Hematopoietic multipotent progenitor cell treated with erythropoietin and hydrocortisone succinate and interleukin-3 and kit ligand, for 4 days (in vitro differentiated cells): ENCODE measurements around the gene CHST6.
"Not testable (repeated sequence)": the region's sequence is repeated elsewhere in the genome, so short reads cannot be mapped to it uniquely, and the experiment has no call there.

Source experiments
- DNase-seq: peaks from one replicate; pipeline ENCODE4 v3.0.0-alpha.2; 2015

The CHST6 gene

GRCh38 chr16:75472908-75473877, 22.0 kb downstream of the CHST6 start:
- no peak for DNase-seq

DNA sequence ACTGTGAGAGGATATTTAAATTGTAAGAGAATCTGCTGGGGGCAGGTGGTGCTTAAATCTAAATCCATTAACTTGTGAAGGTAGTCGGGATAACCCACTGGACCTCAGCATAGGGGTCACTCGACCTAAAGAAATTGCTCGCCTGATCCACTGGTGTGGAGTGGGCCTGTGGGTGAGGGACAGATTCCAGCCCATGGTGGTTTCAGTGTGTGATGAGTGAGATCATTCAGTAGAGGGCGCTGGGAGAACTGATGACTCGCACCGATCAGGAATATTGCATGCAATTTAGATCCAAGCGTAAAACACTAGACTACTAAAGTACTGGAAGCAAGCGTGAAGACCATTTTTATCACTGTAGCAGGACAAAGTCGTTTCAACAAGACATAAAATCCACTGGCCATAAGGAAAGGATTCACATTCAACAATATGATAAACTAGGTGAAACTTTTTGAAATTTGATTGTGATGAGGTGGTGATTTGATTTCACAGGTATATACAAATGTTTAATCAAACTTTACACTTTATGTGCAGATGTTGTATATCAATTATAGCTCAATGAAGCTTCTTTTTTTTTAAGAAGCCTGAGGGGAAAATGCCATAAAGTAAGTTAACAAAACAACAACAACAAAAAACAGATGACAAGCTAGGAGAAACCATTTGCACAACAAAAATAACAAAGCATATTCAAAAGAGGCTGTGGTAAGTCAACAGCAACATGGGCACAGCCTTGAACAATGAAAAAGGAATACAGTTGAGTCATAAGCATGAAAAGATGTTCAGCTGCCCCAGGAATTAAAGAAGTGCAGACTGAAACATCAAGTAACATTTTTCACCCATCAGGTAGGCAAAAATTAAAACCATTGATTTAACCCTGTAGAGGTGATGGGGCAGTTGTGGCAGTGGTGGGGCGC, 23.3 kb downstream of the CHST6 start:
- DNase-seq = peak; percentile 80

DNA sequence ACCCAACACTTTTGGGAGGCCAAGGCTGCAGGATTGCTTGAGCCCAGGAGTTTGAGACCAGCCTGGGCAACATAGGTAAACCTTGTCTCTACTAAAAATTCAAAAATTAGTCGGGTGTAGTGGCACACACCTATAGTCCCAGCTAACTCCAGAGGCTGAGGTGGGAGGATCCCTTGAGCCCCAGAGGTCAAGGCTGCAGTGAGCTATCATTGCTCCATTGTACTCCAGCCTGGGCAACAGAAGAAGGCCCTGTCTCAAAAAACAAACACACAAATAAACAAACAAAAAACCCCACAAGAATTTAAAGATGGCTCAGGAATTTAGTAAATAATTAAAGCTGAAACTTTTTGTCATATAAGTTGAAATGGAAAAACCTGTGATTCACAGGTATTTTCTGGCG, 28.5 kb downstream of the CHST6 start:
- DNase-seq = no peak

DNA sequence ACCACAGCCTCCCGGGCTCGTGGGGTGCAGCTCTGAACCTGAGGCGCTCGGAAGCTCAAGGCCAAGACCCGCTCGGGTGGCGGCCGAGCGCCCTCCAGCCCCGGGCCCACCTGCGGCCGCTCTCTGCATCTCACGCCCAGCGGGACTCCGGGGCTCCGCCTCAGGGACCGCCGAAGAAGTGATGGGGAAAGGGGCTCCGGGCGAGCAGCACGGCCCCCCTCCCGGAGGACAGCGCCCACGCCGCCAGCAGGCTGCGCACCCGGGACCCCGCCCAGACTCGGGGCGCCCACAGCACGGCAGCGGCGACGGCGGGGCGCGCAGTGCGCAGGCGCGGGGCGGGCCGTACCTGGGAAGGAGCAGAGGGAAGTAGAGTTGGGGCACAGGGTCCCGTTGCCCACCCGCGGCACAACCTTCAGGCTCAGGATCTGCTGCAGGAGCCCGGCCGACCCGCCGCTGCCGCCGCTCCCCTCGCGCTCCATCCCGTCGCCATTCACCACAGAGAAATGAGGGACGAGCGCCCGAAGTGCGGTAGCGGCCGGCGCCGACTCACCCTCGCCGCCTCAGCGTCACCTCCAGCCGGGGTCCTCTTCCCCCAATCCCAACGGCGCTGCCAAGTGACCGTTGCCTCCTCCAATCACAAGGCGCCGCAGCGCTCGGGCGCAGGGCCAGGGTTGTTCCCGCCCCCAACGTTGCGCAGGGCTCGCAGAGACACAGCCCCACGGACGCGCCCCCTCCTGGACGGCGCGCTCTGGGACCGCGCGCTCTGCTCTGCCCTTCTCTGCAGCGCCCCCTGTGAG, 30.9 kb downstream of the CHST6 start, which contains the start of gene TMEM170A:
Gene TMEM170A (minus strand): TSS at position 568 of the 797 bp plus-strand sequence. CDS start 89 bp downstream, at position 479.
- DNase-seq = peak; percentile 99

DNA sequence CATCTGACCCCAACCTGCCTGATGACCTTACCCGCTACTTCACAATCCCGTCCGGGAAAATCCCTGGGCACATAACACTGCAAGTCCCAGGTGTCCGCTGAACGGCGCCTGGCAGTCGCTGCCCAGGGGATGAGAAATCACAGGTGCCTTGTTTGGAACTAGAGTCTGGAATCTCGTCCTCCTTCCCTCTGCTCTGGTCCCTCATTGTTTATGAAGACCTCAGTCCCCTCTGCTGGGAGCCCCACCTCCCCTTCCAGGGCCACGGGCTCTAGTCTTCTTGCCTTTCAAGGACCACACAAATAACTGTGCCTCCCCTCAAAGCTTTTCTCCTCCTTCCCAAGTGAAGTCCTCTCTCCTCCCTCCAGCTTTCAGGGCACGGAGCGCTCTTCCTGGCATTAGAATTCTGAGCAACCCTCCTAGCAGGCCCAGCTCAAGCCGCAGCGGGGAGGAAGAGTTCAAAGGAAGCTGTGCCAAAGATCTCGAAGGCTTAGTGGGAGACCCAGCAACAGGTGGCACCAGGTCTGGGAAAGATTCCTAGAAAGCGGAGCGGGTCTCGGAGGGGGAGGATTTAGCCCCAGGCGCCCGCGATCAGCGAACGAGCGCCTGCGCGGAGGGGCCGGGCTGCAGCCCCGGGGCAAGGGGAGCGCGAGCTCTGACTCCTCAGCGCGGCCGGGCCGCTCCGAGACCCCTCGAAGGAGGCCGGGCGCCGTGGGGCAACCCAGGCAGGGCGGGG, 31.7 kb downstream of the CHST6 start:
- not testable (repeated sequence) for DNase-seq

DNA sequence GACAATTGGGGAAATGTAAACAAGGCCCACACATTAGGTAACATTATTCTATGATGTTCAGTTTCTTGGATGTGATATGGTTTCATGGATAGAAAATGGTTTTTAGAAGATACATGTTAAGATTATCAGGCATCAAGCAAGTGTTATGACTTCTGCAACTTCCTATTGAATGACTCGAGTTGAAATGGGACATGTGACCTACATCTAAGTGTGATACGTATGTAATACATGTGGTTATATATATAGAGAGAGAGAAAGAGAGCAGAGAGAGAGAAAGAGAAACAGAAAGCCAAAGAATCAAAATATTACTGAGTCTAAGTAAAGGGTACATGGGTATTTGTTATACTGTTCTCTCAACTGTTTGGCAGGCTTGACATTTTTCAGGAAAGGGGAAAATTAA, 32.4 kb downstream of the CHST6 start:
- peak; percentile 49 for DNase-seq

DNA sequence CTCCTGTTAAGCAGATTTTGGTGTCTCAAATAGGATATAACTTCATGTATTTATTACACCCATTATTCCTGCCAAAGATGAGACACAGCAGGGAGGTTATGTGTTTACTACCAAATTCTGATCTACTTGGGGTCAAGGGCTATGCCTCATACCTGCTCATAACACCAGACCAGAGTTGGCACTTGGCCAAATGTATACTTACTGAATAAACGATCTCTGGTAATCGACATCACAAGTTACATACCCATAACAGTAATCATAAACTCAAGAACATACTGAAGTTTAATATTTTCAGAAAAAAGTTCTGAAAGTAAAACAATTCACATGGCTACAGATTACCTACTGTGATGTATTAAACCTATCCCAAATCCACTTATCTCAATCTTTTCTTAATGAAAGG, 33.7 kb downstream of the CHST6 start:
- DNase-seq = no peak

- no peak for DNase-seq
Observed at GRCh38 chr16:75460446-75460845, 34.8 kb downstream of the CHST6 start.

DNA sequence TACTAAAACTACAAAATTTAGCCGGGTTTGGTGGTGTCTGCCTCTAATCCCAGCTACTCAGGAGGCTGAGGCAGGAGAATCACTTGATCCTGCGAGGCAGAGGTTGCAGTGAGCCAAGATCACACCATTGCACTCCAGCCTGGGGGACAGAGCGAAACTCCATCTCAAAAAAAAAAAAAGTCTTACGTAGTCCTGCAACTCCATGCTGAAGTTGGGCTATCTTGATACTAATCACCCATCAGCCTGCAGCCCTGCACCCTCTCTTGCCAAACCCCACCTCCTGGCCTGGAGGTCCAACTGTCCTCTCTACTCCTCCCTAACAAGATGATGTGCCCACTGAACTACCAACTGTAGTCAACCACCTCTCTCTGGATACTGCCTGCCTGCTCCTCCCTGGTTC, 35.5 kb downstream of the CHST6 start:
- peak; percentile 13 for DNase-seq

DNA sequence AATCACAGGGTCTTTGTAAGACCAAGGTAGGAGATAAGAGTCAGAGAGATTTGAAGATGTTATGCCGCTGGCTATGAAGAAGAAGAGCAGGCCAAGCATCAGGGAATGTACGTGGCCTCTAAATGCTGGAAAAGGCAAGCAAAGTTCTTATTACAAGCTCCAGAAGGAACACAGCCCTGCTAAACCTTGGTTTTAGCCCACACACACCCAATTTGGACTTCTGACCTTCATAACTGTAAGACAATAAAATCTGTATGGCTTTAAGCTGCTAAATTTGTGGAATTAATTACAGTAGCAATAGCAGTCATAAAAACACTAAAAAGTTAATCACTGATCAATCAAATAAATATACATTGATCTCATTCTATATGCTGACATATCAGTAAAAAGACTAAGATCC, 36.8 kb downstream of the CHST6 start:
- no peak for DNase-seq

DNA sequence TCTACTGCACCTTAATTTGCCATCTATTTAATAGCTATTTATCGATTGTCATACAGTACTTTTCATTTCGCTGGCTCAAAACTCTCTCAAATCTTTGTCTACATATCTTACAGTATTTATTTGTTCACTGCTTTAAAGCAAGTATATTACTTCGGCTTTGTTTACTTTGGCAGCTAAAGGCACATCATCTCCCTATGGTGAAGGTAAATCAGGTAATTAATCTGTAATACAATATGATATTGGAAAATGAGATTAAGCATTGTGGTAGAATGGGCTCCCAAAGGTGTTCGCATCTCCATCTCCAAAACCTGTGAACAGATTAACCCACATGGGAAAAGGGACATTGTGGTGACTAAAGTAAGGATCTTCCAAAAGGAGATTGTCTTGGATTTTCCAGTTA, 37.2 kb downstream of the CHST6 start:
- no peak for DNase-seq

- DNase-seq = no peak
Observed at GRCh38 chr16:75457485-75458021, 37.7 kb downstream of the CHST6 start.

DNA sequence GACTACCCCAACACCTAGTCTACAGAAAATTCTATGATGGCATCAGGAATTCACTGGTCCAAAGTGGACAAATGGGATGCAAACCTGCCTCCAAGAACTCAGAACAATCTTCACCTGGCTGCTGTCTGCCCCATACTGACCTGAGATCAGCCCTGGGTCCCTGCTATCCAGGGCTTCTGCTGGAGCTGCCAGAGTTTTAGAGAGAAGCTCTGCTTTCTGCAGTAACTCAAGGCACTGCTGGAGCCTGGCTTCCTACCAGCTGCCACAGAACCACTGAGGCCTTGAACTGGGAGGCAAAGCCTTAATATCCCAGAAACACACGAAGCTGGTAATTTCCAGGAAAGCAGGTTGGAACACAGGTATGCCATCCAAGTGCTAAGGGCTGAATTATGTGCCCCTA, 38.3 kb downstream of the CHST6 start:
- no peak for DNase-seq

DNA sequence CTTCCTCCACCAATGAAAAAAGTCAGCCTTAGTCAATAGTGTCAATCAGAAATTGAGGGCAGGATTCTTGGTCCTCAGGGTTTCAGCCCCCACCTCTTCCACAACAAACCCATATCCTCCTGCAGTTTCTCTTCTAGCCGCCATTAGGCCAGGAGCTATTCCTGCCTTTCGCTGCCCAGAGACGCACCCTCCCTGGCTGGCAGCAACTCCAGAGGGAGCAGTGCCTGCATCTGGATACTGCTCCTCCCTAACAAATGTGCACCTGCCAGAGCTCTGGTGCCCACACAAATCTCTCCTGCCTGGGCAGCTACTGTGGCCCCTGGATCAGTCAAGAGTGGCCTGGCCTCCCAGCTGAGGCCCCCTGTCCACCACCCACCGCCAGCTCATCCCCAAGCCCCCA, 38.8 kb downstream of the CHST6 start:
- DNase-seq = not testable (repeated sequence)

- no peak for DNase-seq
Observed at GRCh38 chr16:75455677-75456076, 39.6 kb downstream of the CHST6 start.

DNA sequence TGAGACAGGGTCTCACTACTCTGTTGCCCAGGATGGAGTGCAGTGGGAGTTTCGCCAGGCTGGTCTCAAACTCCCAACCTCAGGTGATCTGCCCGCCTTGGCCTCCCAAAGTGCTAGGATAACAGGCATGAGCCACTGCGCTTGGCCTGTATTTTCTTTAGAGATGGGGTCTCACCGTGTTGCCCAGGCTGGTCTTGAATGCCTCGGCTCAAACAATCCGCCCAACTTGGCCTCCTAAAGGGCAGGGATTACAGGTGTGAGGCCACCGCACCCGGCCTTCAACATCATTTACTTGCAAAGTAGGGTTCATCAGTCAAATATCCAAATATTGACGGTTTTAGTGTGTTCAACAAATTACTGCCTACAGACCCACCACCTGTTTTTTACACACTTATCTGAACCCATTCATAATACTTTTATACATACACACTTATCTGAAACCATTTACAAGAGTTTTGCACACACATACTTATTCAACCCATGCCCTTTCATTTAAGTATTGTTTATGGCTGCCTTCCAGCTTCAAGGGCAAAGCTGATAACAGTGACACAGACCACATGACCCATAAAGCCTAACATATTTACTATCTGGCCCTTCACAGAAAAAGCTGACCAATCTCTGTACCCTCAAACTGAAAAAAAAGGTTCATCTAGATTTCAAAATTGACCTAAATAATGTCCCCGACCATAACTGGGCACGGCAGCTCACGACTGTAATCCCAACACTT, 42.6 kb downstream of the CHST6 start:
- peak; percentile 86 for DNase-seq

DNA sequence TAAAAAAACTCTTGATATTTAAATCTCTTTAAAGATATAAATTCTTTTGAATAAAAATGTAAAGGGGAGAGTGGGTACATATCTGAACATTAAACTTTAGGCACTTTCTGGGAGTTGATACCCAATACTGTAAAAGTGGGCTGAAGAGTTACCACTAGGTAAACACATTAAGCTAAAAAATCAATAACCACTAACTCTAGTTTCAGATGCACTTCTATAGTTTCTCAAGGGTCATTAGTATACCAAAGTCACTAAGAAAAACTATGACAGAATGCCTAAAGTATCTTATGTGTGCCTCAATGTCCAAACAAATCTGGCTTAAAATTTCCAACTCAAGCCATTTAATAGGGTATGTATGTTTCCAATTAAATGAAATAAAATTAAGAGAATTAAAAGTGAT, 48.8 kb downstream of the CHST6 start:
- DNase-seq = no peak

DNA sequence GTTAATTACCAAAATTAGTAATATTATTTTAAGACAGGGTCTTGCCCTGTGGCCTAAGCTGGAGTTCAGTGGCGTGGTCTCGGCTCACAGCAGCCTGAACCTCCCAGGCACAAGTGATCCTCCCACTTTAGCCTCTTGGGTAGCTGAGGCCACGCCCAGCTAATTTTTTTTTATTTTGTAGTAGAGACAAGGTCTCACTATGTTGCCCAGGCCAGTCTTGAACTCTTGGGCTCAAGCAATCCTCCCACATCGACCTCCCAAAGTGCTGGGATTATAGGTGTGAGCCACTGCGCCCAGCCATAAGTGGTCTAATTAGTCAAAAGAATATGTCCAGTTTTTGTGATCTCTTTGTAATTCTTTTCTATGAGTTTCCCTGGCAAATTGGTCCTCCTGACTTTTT, 49.9 kb downstream of the CHST6 start:
- DNase-seq = no peak

GRCh38 chr16:75443298-75443697, 51.9 kb downstream of the CHST6 start:
- DNase-seq = no peak

GRCh38 chr16:75433732-75434413, 61.4 kb downstream of the CHST6 start:
- peak; percentile 93 for DNase-seq
